SH-SY5Y (cell line): Measurements from ENCODE around the gene DERL2.

ENCODE experiments used
- GATA2 ChIP-seq: IDR thresholded peaks from 2 replicates; pipeline ENCODE4 v1.6.1; 2011; ENCODE audit warnings: mild to moderate bottlenecking, low read depth, low read length
- GATA3 ChIP-seq: IDR thresholded peaks from 2 replicates; pipeline ENCODE4 v1.6.1; 2011; ENCODE audit warnings: low read depth, mild to moderate bottlenecking, low read length, moderate library complexity

DNA sequence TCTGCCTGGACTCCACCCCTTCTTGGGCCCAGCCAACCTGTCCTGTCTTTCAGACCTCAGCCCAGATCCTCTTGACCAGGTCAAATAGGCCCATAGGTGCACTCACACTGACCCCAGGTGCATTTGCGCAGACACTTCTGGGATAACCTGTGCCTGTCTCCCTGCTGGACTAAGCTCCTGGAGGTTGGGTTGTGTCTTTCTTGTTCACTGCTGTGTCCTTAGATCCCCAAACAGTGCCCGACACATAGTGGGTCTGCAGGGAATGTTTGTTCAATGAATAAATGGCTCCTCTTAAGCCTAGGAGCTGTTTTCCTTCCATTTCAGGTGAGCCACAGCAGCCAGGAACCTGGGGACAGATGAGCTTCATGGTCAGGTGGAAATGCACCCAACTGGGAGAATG lies 49.5 kb upstream of the DERL2 start:
- TF ChIP-seq GATA2 = no peak
- no peak for TF ChIP-seq GATA3
